Pancreas (tissue), 10 donors: ENCODE measurements around the gene EFCAB6. TPM values are rescaled to one million over a fixed set of nuclear protein-coding genes. Genes with fewer than 3 reads are reported as not detected.

ENCODE experiments used
- ATAC-seq, 4 donors: fragments of 200-7000 bp; cut with Tn5 transposase; one replicate each; pipeline versions ENCODE4 v1.8.0 to v1.9.1; 2020; ENCODE audit warnings: mild to moderate bottlenecking in 4 of 4, moderate library complexity in 4 of 4
- DNase-seq, 6 donors: peaks; one replicate each; pipeline ENCODE4 v3.0.0-alpha.2; 2020
- FAIRE-seq: peaks from 2 replicates; lab custom pipeline; 2012; peaks lifted over from hg19 to GRCh38; lab: Jason Lieb, UNC
- H3K27ac ChIP-seq, 4 donors: fragments of 200-600 bp; sonication (generic); 1 replicate in 3 of 4; 2 replicates in 1 of 4; pipeline versions ENCODE4 v1.5.0 to v1.8.0; 2020
- H3K27me3 ChIP-seq, 4 donors: fragments of 200-600 bp; one replicate each; pipeline ENCODE4 v1.8.0; 2021
- H3K36me3 ChIP-seq, 3 donors: fragments of 200-600 bp; sonication (generic) in 1 of 3; one replicate each; pipeline versions ENCODE4 v1.5.0 to v1.8.0; 2020 to 2021
- H3K4me1 ChIP-seq, 3 donors: fragments of 200-600 bp; one replicate each; pipeline ENCODE4 v1.8.0; 2021
- H3K4me3 ChIP-seq, 4 donors: fragments of 200-600 bp; sonication (generic) in 2 of 4; one replicate each; pipeline versions ENCODE4 v1.5.0 to v1.8.0; 2020 to 2021
- H3K9me3 ChIP-seq, 4 donors: fragments of 200-600 bp; one replicate each; pipeline ENCODE4 v1.8.0; 2021
- CTCF ChIP-seq, 4 donors: fragments of 200-600 bp; sonication (generic) in 3 of 4; IDR thresholded peaks; one replicate each; pipeline versions ENCODE4 v1.5.0 to v1.8.0; 2021; ENCODE audit warnings: antibody characterized with exemption in 4 of 4
- WGBS, 2 donors: extraction: QIAGEN DNeasy Blood & Tissue Kit; methylation state at CpG; one replicate each; pipeline ENCODE4 v1.1.7; 2013; 5-methylcytosine and 5-hydroxymethylcytosine counted together
- intact Hi-C, 3 donors: fragments of 100-400 bp; cut with DNase I; formaldehyde crosslinking; loops; one replicate each; pipeline versions ENCODE4 v1.11.1 to v1.14.2; 2022
- polyA plus RNA-seq, 2 donors: library from polyadenylated mRNA; stranded (reverse); fragments of 200-250 nt; gene quantifications; one replicate each; pipeline ENCODE4 v1.2.3, GENCODE V29; 2013
- total RNA-seq, 6 donors: library from RNA; stranded (reverse); fragmentation: NEBNext Ultra II Directional in 4 of 6; extraction: Animal tissue kit (Norgen Biotek cat#: 25700) in 4 of 6; gene quantifications; one replicate each; pipeline versions ENCODE4 v1.2.1 to v1.2.4, GENCODE V29; 2021 to 2023
- donor health status: healthy with polysubstance abuse.
- donor health status: DM: no; HTN: no; CAD: no; lungs with moderate emphysema.
- donor health status: DM: no; HTN: no; CAD: no.
- donor health status: control.
- donor health status: control.
- donor health status: Bipolar disorder and iron deficiency.
- donor health status: DM: yes; HTN: yes; CAD: no.
- donor health status: DM: no; HTN: no; CAD: no.
- donor health status: DM: no; HTN: no; CAD: no.
- donor health status: DM: yes; HTN: yes; CAD: no.

The EFCAB6 gene
- total and polyA plus RNA-seq, 8 donors, result 1.6 to 3.4 (median 2.2) TPM

GRCh38 chr22:43580271-43580750, 231.8 kb downstream of the EFCAB6 start:
- no peak overlapping the region for H3K4me3 ChIP-seq
- H3K4me1 ChIP-seq, result no peaks in the 10 kb centered on the region
- ATAC-seq (no peak), DNase-seq (no peak), FAIRE-seq (no peak)
- no peaks in the 10 kb centered on the region for H3K27me3 ChIP-seq
- H3K27ac ChIP-seq, result no peak overlapping the region
- WGBS, 2 donors, result 64 to 76% methylated on average over 4 of the region's 4 CpGs
- no peak for TF ChIP-seq CTCF (IDR thresholded peaks at IDR 0.05)
- no peaks in the 10 kb centered on the region for H3K9me3 ChIP-seq
- no peaks in the 10 kb centered on the region for H3K36me3 ChIP-seq
- intact Hi-C loops, result no loop called here

GRCh38 chr22:43574738-43575137, 237.4 kb downstream of the EFCAB6 start:
- Histone ChIP-seq H3K27ac (no peak overlapping the region), H3K9me3 (no peaks in the 10 kb centered on the region), H3K27me3 (no peaks in the 10 kb centered on the region), H3K4me3 (no peak overlapping the region), H3K36me3 (no peaks in the 10 kb centered on the region), H3K4me1 (no peaks in the 10 kb centered on the region)
- WGBS, 2 donors, result 86 to 88% methylated on average over 5 of the region's 5 CpGs
- DNase-seq (no peak), ATAC-seq (no peak), FAIRE-seq (no peak)
- intact Hi-C loops, result no loop called here
- TF ChIP-seq CTCF (IDR thresholded peaks at IDR 0.05), result no peak

- no peak for DNase-seq
- Histone ChIP-seq H3K9me3 (no peaks in the 10 kb centered on the region), H3K4me1 (no peaks in the 10 kb centered on the region), H3K36me3 (no peaks in the 10 kb centered on the region), H3K27me3 (no peaks in the 10 kb centered on the region), H3K27ac (no peak overlapping the region), H3K4me3 (no peak overlapping the region)
- 87 to 89% methylated on average over 9 of the region's 9 CpGs for WGBS, 2 donors
- no peak for FAIRE-seq
- no peak for ATAC-seq
- intact Hi-C loops, result no loop called here
- no peak for TF ChIP-seq CTCF (IDR thresholded peaks at IDR 0.05)
These were observed 239.4 kb downstream of the EFCAB6 start for GRCh38 chr22:43572710-43573109.

GRCh38 chr22:43571181-43571580, 240.9 kb downstream of the EFCAB6 start:
- intact Hi-C loops, result no loop called here
- Histone ChIP-seq H3K27ac (no peak overlapping the region), H3K36me3 (no peaks in the 10 kb centered on the region), H3K4me3 (no peak overlapping the region), H3K9me3 (no peaks in the 10 kb centered on the region), H3K27me3 (no peaks in the 10 kb centered on the region), H3K4me1 (no peaks in the 10 kb centered on the region)
- 80 to 85% methylated on average over 4 of the region's 4 CpGs for WGBS, 2 donors
- FAIRE-seq (no peak), DNase-seq (no peak), ATAC-seq (no peak)
- TF ChIP-seq CTCF (IDR thresholded peaks at IDR 0.05), result no peak

GRCh38 chr22:43570531-43571165, 241.5 kb downstream of the EFCAB6 start:
- no peak overlapping the region for H3K27ac ChIP-seq
- no peak for TF ChIP-seq CTCF (IDR thresholded peaks at IDR 0.05)
- H3K36me3 ChIP-seq, result no peaks in the 10 kb centered on the region
- H3K27me3 ChIP-seq, result no peaks in the 10 kb centered on the region
- no peaks in the 10 kb centered on the region for H3K4me1 ChIP-seq
- FAIRE-seq (no peak), DNase-seq (no peak), ATAC-seq (no peak)
- intact Hi-C loops, result no loop called here
- no peak overlapping the region for H3K4me3 ChIP-seq
- no peaks in the 10 kb centered on the region for H3K9me3 ChIP-seq
- 77% methylated on average over 14 of the region's 14 CpGs for WGBS, 2 donors
